GM23338 (cell line): ENCODE measurements around the gene MYO1G. TPM values are rescaled to one million over a fixed set of nuclear protein-coding genes. Genes with fewer than 3 reads are reported as not detected.

Experiments
- ATAC-seq: fragments of 200-7000 bp; cut with Tn5 transposase; 3 replicates; pipeline ENCODE4 v1.9.1; 2020
- DNase-seq: peaks from one replicate; pipeline ENCODE4 v3.0.0-alpha.2; 2015; ENCODE audit warnings: low spot score
- H2AFZ ChIP-seq: fragments of 200-600 bp; sonication (generic); 2 replicates; pipeline ENCODE4 v1.8.0; 2016; ENCODE audit warnings: antibody characterized with exemption, mild to moderate bottlenecking, moderate library complexity
- H3F3A ChIP-seq: fragments of 200-600 bp; sonication (generic); replicated peaks from 2 replicates; pipeline ENCODE4 v1.8.0; 2017; ENCODE audit warnings: antibody characterized with exemption, mixed run types, low read depth
- H3K27ac ChIP-seq: fragments of 200-600 bp; sonication (generic); 2 replicates; pipeline ENCODE4 v1.6.1; 2016; ENCODE audit warnings: low read depth
- H3K27me3 ChIP-seq: fragments of 200-600 bp; sonication (generic); 2 replicates; pipeline ENCODE4 v1.8.0; 2016; ENCODE audit warnings: mild to moderate bottlenecking, mixed run types, moderate library complexity; ENCODE audit not compliant: insufficient read depth
- H3K36me3 ChIP-seq: fragments of 200-600 bp; sonication (generic); 2 replicates; pipeline ENCODE4 v1.8.0; 2016; ENCODE audit warnings: mild to moderate bottlenecking; ENCODE audit not compliant: insufficient read depth
- H3K4me1 ChIP-seq: fragments of 200-600 bp; sonication (generic); 2 replicates; pipeline ENCODE4 v1.8.0; 2016; ENCODE audit warnings: mild to moderate bottlenecking, moderate library complexity; ENCODE audit not compliant: insufficient read depth
- H3K4me2 ChIP-seq: fragments of 200-600 bp; sonication (generic); 2 replicates; pipeline ENCODE4 v1.7.1; 2017; ENCODE audit warnings: mixed run types
- H3K4me3 ChIP-seq: fragments of 200-600 bp; sonication (generic); 2 replicates; pipeline ENCODE4 v1.6.1; 2016; ENCODE audit warnings: mixed run types
- H3K79me2 ChIP-seq: fragments of 200-600 bp; sonication (generic); replicated peaks from 2 replicates; pipeline ENCODE4 v1.8.0; 2017; ENCODE audit warnings: mild to moderate bottlenecking; ENCODE audit not compliant: insufficient read depth
- H3K9me2 ChIP-seq: fragments of 200-600 bp; sonication (generic); 2 replicates; pipeline ENCODE4 v1.8.0; 2017; ENCODE audit not compliant: insufficient read depth
- H4K20me1 ChIP-seq: fragments of 200-600 bp; sonication (generic); replicated peaks from 2 replicates; pipeline ENCODE4 v1.8.0; 2017; ENCODE audit warnings: mild to moderate bottlenecking; ENCODE audit not compliant: insufficient read depth
- H3K27ac Mint-ChIP-seq: 2 replicates; pipeline ENCODE4 v1.8.0; 2020; ENCODE audit warnings: inconsistent platforms, mild to moderate bottlenecking, moderate library complexity, mixed read lengths
- H3K27me3 Mint-ChIP-seq: 3 replicates; pipeline ENCODE4 v1.8.0; 2022; ENCODE audit warnings: low read depth, mild to moderate bottlenecking, moderate library complexity, mixed read lengths, inconsistent platforms; ENCODE audit not compliant: insufficient read depth, poor library complexity
- H3K36me3 Mint-ChIP-seq: 3 replicates; pipeline ENCODE4 v1.8.0; 2021; ENCODE audit warnings: low read depth, mild to moderate bottlenecking, inconsistent platforms, moderate library complexity, mixed read lengths
- H3K4me1 Mint-ChIP-seq: 3 replicates; pipeline ENCODE4 v1.8.0; 2020; ENCODE audit warnings: mild to moderate bottlenecking, inconsistent platforms, mixed read lengths
- H3K4me3 Mint-ChIP-seq: 3 replicates; pipeline ENCODE4 v1.8.0; 2021; ENCODE audit warnings: moderate library complexity, mild to moderate bottlenecking, inconsistent platforms, mixed read lengths
- H3K9me3 Mint-ChIP-seq: 3 replicates; pipeline ENCODE4 v1.8.0; 2020; ENCODE audit warnings: moderate library complexity, mild to moderate bottlenecking, inconsistent platforms, mixed read lengths
- CREB1 ChIP-seq: fragments of 250-450 bp; sonication (Bioruptor Pico); IDR thresholded peaks from 2 replicates; pipeline ENCODE4 v1.5.0; 2020; ENCODE audit warnings: low read depth, mild to moderate bottlenecking, moderate library complexity
- CTCF ChIP-seq, 2 experiments: fragments of 200-600 bp in 1 of 2; sonication (generic) in 1 of 2; conservative IDR thresholded peaks; 2 replicates each; pipeline versions ENCODE4 v1.5.1 to v1.6.1; 2016 to 2017; ENCODE audit warnings: antibody characterized with exemption in 2 of 2, low read depth in 2 of 2, mild to moderate bottlenecking in 2 of 2, moderate library complexity in 1 of 2
- ETS1 ChIP-seq: IDR thresholded peaks from 2 replicates; pipeline ENCODE4 v1.6.1; 2016; ENCODE audit warnings: antibody characterized with exemption
- EZH2 ChIP-seq: fragments of 200-600 bp; sonication (generic); IDR thresholded peaks from one replicate; pipeline ENCODE4 v1.8.0; 2017; ENCODE audit warnings: antibody characterized with exemption, mild to moderate bottlenecking, low read depth; ENCODE audit not compliant: unreplicated experiment
- EZH2phosphoT487 ChIP-seq: fragments of 200-600 bp; sonication (generic); IDR thresholded peaks from one replicate; pipeline ENCODE4 v1.8.1; 2018; ENCODE audit warnings: antibody characterized with exemption; ENCODE audit not compliant: unreplicated experiment
- JUNB ChIP-seq: IDR thresholded peaks from one replicate; pipeline ENCODE4 v1.6.1; 2016; ENCODE audit warnings: antibody characterized with exemption; ENCODE audit not compliant: unreplicated experiment
- NANOG ChIP-seq: IDR thresholded peaks from 2 replicates; pipeline ENCODE4 v1.6.1; 2016; ENCODE audit warnings: antibody characterized with exemption, borderline replicate concordance
- POLR2AphosphoS5 ChIP-seq: IDR thresholded peaks from 2 replicates; pipeline ENCODE4 v1.6.1; 2016; ENCODE audit warnings: antibody characterized with exemption, low read depth
- REST ChIP-seq: IDR thresholded peaks from one replicate; pipeline ENCODE4 v1.6.1; 2018; ENCODE audit warnings: antibody characterized with exemption; ENCODE audit not compliant: unreplicated experiment
- STAT1 ChIP-seq: IDR thresholded peaks from one replicate; pipeline ENCODE4 v1.6.1; 2016; ENCODE audit warnings: antibody characterized with exemption; ENCODE audit not compliant: unreplicated experiment
- ZNF114 ChIP-seq: fragments of 250-450 bp; sonication (Bioruptor Pico); IDR thresholded peaks from 2 replicates; pipeline ENCODE4 v1.5.0; 2020; ENCODE audit warnings: mild to moderate bottlenecking, moderate library complexity
- ZNF331 ChIP-seq: fragments of 250-450 bp; sonication (Bioruptor Pico); IDR thresholded peaks from 2 replicates; pipeline ENCODE4 v1.5.0; 2020; ENCODE audit warnings: low read depth, mild to moderate bottlenecking, moderate library complexity
- ZNF462 ChIP-seq: fragments of 250-450 bp; sonication (Bioruptor Pico); IDR thresholded peaks from 2 replicates; pipeline ENCODE4 v1.5.0; 2020; ENCODE audit warnings: mild to moderate bottlenecking, moderate library complexity
- polyA plus RNA-seq: library from polyadenylated mRNA; unstranded; fragments of >200 nt; fragmentation: Nextera tagmentation; extraction: Ambion mirVana; gene quantifications from 2 replicates; pipeline ENCODE4 v1.2.1, GENCODE V29; 2016
- total RNA-seq: library from RNA; depleted of rRNA; stranded (reverse); fragments of >200 nt; shearing (Covaris generic); gene quantifications from 2 replicates; pipeline ENCODE4 v1.2.3, GENCODE V29; 2014

MYO1G gene
- total and polyA plus RNA-seq, 2 experiments from 2014 or later: 0.10 to 0.11 TPM

GRCh38 chr7:44914992-44915607 is 63.7 kb downstream of the MYO1G start:
- peaks cover 9% of the 10 kb centered on the region for H3K4me1 Mint-ChIP-seq

More at GRCh38 chr7:44914992-44915607, 63.7 kb downstream of the MYO1G start:
- H3K27ac ChIP-seq: no peak overlapping the region
- H3K4me1 ChIP-seq: no peaks in the 10 kb centered on the region
- H2AFZ ChIP-seq: no peak overlapping the region
- no peaks in the 10 kb centered on the region for H4K20me1 ChIP-seq
- H3K79me2 ChIP-seq: no peaks in the 10 kb centered on the region
- H3K9me2 ChIP-seq: no peaks in the 10 kb centered on the region
- H3K27me3 ChIP-seq: no peaks in the 10 kb centered on the region
- no peaks in the 10 kb centered on the region for H3K36me3 ChIP-seq
- DNase-seq (no peak), ATAC-seq (no peak)
- H3K9me3 Mint-ChIP-seq: no peaks in the 10 kb centered on the region
- no peak overlapping the region for H3K4me2 ChIP-seq
- H3K36me3 Mint-ChIP-seq: no peaks in the 10 kb centered on the region
- no peak overlapping the region for H3K4me3 ChIP-seq
- TF ChIP-seq ETS1: no peak
- no peak for TF ChIP-seq REST
- no peak for TF ChIP-seq POLR2AphosphoS5
- no peak for TF ChIP-seq STAT1
- TF ChIP-seq CTCF (conservative IDR thresholded peaks at IDR 0.05; ENCODE audit: low read depth in 2 of 2): no peak
- TF ChIP-seq CREB1 (CRISPR knock-in tag): no peak
- no peak for TF ChIP-seq JUNB
- TF ChIP-seq EZH2: no peak
- TF ChIP-seq ZNF114: no peak
- TF ChIP-seq EZH2phosphoT487: no peak
- no peak for TF ChIP-seq ZNF331
- TF ChIP-seq ZNF462: no peak
- no peak for TF ChIP-seq NANOG
- H3K27me3 Mint-ChIP-seq: peaks cover 1% of the 10 kb centered on the region
- H3K27ac Mint-ChIP-seq: no peak overlapping the region
- H3K4me3 Mint-ChIP-seq: no peak overlapping the region
- no peaks in the 10 kb centered on the region for H3F3A ChIP-seq
